ENCODE results near the gene RHOD.

Gene RHOD, protein sequence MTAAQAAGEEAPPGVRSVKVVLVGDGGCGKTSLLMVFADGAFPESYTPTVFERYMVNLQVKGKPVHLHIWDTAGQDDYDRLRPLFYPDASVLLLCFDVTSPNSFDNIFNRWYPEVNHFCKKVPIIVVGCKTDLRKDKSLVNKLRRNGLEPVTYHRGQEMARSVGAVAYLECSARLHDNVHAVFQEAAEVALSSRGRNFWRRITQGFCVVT

DNA sequence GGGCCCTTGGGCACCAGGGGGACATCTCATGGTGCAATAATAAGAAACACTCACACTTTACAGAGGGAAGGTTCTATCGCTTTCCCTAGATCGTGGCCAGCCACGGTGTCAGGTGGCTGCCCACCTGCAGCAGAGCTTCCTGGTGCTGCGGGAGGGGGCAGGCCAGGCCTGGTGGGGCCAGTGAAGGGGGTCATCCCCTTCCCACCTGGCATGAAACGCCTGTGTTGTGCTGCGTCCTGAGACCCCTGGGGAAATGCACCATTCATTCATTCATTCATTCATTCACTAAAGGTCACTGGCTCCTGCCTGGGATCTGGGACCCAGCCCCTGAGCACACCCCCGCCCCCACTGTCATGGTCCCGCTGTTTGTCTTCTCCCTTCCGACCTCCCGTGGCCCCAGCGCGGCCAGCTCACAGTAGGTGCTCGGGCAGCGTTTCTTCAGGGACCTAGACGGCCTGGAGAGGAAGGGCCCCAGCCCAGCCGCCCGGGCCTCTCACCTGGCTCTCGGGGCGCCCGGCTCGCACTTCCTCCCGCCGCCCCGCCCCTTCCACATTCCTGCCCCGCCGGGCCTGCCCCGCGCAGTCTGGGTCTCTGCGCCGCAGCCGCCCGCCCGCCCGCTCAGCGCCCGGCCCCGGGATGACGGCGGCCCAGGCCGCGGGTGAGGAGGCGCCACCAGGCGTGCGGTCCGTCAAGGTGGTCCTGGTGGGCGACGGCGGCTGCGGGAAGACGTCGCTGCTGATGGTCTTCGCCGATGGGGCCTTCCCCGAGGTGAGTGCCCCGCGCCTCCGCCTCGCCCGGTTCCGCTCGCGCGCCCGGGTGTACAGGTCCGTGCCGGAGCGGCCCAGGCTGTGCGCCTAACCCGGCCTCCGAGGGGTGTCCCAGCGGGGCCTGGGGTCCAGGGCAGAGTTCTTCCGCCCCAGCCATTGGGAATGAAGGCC, at the start of gene RHOD:
RHOD (plus strand) TSS at position 581 of the 938 bp plus-strand sequence; CDS start at position 637, 56 bp downstream.
- DNase-seq = no peak

GRCh38 chr11:67007126-67007525, 49.5 kb upstream of the RHOD start:
- DNase-seq = no peak

- no peak for DNase-seq
Observed at GRCh38 chr11:67010296-67010905, 46.2 kb upstream of the RHOD start.

DNA sequence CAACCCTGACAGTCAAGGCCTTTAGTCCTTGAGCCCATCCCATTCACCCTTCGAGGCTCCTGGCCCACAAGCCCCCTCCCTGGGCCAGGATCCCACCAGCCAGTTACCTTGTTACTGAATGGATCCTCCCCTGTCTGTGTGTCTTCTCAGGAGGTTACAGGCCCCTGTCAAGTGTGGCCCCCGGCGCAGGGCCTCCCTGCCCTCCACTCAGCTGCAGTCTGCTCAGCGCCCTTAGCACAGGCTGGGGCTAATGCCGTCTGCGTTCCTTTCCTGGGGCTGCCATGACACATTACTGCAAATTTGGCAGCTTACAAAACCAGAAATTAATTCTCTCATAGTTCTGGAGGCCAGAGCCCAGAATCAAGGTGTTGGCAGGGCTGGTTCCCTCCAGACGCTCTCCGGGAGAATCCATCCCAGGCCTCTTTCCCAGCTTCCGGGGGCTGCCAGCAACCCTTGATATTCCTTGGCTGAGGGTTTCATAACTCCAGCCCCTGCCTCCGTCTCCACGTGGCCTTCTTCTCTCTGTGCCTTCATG, 43.1 kb upstream of the RHOD start:
- DNase-seq = no peak

GRCh38 chr11:67014343-67014742, 42.3 kb upstream of the RHOD start:
- DNase-seq = no peak

DNA sequence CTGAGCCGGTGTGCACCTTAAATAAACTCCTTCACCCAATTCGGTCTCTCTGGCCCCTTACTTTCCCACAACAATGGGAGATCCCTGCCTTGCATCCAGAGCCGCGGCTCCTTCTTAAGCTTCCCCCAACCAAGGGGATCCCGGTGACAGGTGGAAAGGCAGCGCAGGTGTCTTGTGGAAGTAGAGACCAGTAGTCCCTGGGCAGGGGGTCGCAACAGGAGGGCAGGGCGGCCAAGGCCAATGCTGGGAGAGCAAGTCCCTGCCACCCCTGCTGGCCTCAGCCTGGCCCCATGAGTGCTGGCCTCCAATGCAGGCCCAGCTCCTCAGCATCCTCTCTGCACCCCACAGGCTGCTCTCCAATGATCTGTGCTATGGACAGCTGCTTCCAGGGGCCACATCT, 41.6 kb upstream of the RHOD start:
- DNase-seq = no peak

GRCh38 chr11:67016550-67016949, 40.1 kb upstream of the RHOD start:
- no peak for DNase-seq

- no peak for DNase-seq
Observed at GRCh38 chr11:67020949-67021348, 35.7 kb upstream of the RHOD start.

GRCh38 chr11:67022341-67022933, 34.2 kb upstream of the RHOD start:
- no peak for DNase-seq

DNA sequence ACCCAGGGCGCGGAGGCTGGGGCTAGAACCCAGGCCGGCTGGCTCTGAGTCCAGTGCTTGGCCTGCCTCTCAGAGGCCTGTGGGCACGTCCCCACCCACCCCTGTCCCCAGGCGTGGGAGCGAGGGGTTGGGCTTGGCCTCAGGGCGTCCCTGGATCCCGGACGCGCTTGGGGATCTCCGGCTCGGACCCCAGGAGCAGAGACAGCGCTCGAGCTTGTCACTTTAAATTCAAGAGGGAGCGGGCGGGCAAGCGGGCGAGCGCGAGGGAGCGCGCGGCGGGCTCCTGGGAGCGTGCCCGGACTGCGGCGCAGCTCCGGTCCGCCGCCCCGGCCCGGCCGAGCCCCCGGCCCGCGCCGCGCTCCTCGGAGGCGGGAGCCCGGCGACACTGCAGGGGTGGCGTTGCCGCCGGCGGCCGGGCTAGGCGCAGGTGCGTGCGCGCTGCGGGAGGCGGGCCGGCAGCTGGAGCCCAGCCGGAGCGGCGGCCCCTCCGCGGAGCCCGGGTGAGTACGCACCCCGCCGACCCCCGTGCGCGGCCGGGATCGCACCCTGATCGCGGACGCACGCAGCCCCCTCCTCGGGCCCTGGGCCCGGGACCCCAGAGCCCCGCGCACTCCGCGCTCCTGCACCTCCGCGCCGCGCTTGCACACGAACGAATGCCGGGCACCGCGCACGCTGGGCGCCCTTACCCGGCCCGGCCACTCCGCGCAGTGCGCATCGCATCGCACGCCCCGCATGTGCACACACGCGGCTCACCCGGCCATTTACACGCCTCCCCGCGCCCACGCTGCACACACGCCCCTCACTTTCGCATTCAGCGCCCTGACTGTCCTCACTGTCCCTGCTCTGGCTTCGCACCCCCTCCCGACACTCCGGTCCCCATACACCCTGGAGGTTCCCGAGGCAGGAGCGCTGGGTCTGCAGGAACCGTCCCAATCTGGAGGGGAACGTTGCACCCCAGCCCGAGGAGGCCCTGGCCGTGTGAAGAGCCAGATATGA, 33.4 kb upstream of the RHOD start, which contains the start of gene SYT12:
SYT12 (plus strand) TSS at position 174 of the 996 bp plus-strand sequence. CDS start 7,011 bp downstream, outside the sequence.
- peak; percentile 56 for DNase-seq

DNA sequence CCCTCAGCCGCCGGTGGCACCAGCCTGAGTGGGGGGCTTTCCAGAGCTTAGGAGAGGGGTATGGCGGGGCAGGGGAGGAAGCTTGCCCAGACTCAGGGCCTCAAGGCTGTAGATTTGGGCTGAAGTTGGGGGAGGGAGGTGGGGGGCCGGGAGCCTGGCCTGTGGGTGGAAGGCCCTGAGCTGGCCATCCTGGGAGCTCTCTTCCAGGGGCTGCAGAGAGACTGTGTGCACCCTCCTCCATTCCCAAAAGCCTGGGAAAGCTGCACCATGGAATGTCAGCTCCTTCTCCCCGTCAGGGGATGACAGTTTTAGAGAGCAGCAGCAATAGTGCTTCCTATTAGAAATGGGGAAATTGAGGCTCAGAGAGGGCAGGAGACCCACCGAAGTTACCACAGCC, 32.7 kb upstream of the RHOD start:
- no peak for DNase-seq

GRCh38 chr11:67024410-67024809, 32.2 kb upstream of the RHOD start:
- no peak for DNase-seq

DNA sequence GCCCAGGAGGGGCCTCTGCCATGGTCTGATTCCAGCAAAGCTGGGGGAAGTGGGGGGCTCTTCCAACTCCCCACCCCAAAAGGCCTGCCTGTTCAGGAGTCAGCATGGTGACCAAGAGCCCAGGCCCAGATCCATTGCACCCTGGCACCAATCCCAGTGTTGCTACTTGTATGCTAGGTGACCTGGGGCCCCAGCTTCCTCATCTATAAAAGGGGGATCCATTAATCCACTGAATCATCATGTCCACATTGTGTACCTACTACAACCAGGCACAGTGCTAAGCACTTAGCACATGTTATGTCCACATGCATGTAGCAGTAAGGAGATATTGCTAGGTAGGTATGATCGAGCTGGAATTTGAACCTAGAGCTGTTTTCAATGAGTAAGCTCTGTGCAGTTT, 31.7 kb upstream of the RHOD start:
- DNase-seq = no peak

DNA sequence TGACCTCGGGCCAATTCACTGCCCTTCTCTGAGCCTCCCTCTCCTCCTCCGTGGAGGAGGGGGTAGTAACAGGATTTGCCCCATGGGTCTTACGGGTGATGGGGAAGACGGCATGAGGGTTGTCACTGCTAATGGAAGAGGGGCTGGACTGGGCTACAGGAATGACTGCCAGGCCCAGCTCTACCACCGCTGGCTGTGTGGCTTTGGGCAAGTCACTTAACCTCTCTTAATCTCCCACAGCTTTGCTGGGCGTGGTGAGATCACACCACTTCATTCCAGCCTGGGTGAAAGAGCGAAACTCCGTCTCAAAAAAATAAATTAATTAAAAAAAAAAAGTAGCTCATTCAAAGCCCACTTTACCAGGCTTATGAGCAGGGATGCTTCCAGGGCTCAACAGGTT, 30.9 kb upstream of the RHOD start:
- DNase-seq = no peak

GRCh38 chr11:67026941-67027340, 29.7 kb upstream of the RHOD start:
- no peak for DNase-seq

DNA sequence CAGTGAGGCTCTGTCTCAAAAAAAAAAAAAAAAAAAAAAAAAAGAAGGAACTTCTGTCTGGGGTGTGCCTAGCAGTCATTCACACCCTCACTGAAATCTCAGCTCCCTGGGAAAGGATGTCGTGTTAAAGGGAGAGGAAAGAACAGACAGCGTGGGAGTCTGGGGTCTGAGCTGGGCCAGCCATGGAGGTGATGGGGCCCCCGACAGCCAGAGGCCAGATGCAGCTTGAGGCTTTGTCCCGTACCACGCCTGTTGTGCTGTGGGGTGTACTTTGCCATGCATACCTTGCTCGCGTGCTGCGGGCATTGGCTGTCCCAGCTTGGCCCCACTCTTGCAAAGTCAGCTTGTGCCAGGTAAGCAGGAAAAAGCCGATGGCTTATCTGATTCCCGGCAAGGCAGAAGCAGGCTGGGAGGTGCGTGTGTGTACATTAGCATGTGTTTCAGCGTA, 29.1 kb upstream of the RHOD start:
- DNase-seq = no peak

- no peak for DNase-seq
Observed at GRCh38 chr11:67027943-67028542, 28.6 kb upstream of the RHOD start.

GRCh38 chr11:67029146-67029545, 27.5 kb upstream of the RHOD start:
- no peak for DNase-seq

DNA sequence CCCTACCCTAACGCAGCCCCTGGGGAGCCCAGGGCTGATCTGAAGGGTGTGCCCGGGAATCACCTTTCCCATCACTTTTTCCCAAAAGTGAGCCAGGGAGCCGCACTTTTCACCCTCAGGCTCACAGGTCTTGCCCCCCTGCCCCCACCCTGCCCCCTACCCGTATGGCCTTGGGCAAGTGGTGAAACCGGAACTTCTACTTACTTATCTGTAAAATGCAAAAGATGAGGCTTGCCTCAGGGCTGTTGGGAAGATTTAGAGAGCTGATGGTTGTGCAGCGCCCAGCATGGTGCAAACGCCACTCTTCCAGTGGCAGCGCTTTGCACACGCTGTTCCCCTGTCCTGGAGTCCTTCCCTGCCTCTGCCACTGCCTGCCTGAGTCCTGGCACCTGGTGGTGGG, 25.7 kb upstream of the RHOD start:
- no peak for DNase-seq

DNA sequence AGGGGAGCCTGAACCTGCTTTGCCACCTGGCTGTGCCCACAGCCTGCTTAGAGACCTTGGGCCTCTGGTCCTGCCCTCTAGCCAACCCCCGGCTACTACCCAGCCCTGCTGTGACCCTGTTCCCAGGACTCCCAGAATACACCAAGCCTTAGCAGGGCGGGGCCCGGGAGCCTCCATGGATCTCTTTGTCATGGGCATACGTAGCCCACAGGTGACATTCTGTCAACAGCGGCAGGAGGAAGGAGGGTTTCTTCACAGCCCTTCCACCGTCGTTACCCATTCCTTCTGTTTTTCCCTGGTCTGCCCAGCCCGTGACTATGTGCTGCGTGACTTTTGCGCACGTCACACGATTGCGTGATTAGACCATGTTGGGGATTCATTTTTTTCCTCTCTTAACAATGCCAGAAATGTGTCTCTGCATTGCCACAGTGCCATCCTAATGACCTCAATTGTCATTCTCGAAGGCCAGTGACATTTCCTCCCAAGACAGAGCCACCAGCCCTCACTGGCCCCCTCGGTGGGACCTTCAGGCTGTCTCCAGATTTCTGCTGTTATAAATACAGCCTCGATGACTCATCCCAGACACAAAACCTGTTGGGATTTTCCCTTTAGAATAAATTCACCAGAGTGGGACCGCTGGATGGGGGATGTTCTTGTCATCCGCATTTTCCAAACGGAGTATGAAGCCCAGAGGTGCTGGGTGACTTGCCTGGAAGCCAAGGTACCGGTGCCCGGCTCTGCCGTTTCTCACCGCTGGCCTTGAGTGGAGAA, 24.7 kb upstream of the RHOD start:
- no peak for DNase-seq

Measured in retina (tissue), 1 donor.